Activated T-cell treated with anti-CD3 and anti-CD28 coated beads, Interleukin-2, amount 50 U/mL, for 72 hours (primary cell): ENCODE results near the gene PAM. TPM values are rescaled to one million over a fixed set of nuclear protein-coding genes. Genes with fewer than 3 reads are reported as not detected.

Source experiments
- ATAC-seq, 2 donors: fragments of 150-1000 bp; cut with Tn5 transposase; replicated peaks in 1 of 2; 2 replicates each; pipeline ENCODE4 v1.10.0; 2021; ENCODE audit warnings: moderate library complexity in 2 of 2, mild to moderate bottlenecking in 1 of 2
- DNase-seq, 2 donors: peaks; one replicate each; pipeline ENCODE4 v3.0.0; 2021 to 2022; ENCODE audit warnings: mixed read lengths in 1 of 2
- H3K27ac Mint-ChIP-seq: one replicate; pipeline ENCODE4 v1.8.0; 2022; ENCODE audit warnings: mild to moderate bottlenecking, moderate library complexity, mixed read lengths
- H3K27me3 Mint-ChIP-seq: one replicate; pipeline ENCODE4 v1.8.0; 2022; ENCODE audit warnings: low read depth, mixed read lengths
- H3K36me3 Mint-ChIP-seq, 2 donors: one replicate each; pipeline ENCODE4 v1.8.0; 2022; ENCODE audit warnings: mixed read lengths in 2 of 2, mild to moderate bottlenecking in 1 of 2; ENCODE audit not compliant: insufficient read depth in 2 of 2
- H3K4me1 Mint-ChIP-seq: one replicate; pipeline ENCODE4 v1.8.0; 2022; ENCODE audit warnings: low read depth, mixed read lengths
- H3K4me3 Mint-ChIP-seq, 2 donors: one replicate each; pipeline ENCODE4 v1.8.0; 2022; ENCODE audit warnings: mild to moderate bottlenecking in 2 of 2, mixed read lengths in 2 of 2, moderate library complexity in 2 of 2
- H3K9me3 Mint-ChIP-seq, 2 donors: one replicate each; pipeline ENCODE4 v1.8.0; 2022; ENCODE audit warnings: mixed read lengths in 2 of 2
- total RNA-seq, 2 donors: library from RNA; stranded (reverse); gene quantifications; one replicate each; pipeline ENCODE4 v1.2.3, GENCODE V29; 2022

The PAM gene
- total RNA-seq, 2 donors from 2014 or later = 41.7 to 56.6 TPM

DNA sequence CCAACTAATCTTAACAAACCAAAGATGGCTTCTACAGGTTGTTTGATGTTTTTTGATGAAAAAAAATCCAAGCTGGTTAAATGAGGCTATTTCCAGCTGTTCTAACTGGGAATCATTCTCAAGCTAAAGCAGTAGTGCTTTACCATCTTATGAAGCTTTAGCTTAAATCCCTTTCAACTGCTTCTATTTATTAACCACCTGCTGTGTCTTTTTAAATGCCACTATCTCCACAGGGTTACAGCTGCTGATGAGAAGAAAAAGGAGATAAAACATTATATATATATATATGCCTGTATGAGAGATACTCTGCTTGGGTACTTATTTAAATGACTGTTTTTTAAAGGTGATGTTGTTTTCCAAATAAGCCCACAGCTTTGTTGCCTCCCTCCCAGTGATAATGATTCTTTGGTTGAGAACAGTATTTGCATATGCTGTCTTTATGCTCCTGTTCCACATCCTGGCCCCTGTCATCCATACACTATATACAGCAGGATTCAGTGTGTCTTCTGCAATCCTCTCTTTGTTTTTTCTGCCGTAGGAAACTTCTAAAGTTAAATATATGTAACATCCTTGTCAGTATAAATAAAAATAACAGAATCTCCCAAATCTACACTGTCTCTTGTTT is 164.0 kb downstream of the PAM start:
- DNase-seq = no peak
- ATAC-seq = no peak
- H3K36me3 Mint-ChIP-seq = no peaks in the 10 kb centered on the region

DNA sequence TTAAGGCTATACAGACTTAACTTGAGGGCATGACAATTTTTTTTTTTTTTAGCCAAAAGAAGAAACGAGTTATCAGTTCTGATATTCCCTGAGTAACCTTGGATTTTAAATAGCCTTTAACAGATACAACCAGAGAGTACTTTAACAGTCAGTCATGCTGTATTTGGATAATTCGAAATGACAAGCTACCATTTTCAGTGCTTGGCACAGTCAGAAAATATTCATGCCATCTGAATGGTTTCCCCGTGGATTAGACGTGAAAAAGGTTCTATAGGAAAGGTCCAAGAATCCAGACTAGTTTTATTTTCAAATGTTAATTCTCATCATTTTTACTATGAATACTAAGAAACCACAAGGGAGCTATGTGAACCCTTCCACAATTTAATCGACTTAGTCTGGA is 165.7 kb downstream of the PAM start:
- ATAC-seq = no peak
- no peaks in the 10 kb centered on the region for H3K4me1 Mint-ChIP-seq

More for the DNA sequence above, 164.0 kb downstream of the PAM start:
- H3K9me3 Mint-ChIP-seq = no peaks in the 10 kb centered on the region
- H3K4me3 Mint-ChIP-seq = no peak overlapping the region
- H3K27me3 Mint-ChIP-seq = no peaks in the 10 kb centered on the region
- H3K4me1 Mint-ChIP-seq = no peaks in the 10 kb centered on the region
- no peak overlapping the region for H3K27ac Mint-ChIP-seq

DNA sequence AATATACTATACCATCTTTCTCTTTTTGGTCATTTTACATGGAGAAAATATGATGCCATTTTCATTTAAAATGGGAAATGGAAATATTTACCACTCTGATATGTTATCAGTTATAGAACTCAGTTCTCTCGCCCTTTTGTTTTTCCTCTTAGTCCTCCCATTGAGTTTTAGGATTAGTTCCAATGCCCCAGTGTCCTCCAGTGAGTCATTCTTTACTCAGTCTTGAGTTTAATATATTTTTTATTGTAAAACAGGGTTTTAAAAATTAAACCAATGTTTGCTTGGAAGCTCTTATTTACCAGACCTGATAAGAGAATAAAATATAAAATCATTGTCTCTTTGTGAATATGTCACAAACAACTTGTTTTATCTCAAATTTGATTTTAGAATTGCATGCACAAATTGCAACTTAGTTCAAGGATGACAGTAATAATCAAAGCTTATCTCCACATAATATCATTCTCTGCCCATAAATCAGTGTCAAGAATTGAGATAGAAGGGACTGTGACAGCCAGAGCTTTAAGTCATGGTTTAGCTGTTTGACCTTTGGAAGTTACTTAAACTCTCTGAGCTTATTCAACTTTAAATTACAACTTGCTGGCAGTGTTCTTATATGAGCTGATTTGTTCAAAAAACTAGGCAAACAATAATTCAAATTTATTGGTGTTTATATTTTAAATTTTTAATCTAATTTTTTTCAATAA is 166.4 kb downstream of the PAM start:
- Mint-ChIP-seq H3K4me1 (no peaks in the 10 kb centered on the region), H3K27me3 (no peaks in the 10 kb centered on the region), H3K27ac (no peak overlapping the region), H3K9me3 (no peaks in the 10 kb centered on the region), H3K4me3 (no peak overlapping the region), H3K36me3 (no peaks in the 10 kb centered on the region)
- ATAC-seq = no peak
- no peak for DNase-seq

More for the DNA sequence above, 165.7 kb downstream of the PAM start:
- H3K4me3 Mint-ChIP-seq = no peak overlapping the region
- H3K27me3 Mint-ChIP-seq = no peaks in the 10 kb centered on the region
- H3K27ac Mint-ChIP-seq = no peak overlapping the region
- H3K9me3 Mint-ChIP-seq = no peaks in the 10 kb centered on the region
- no peaks in the 10 kb centered on the region for H3K36me3 Mint-ChIP-seq
- no peak for DNase-seq

DNA sequence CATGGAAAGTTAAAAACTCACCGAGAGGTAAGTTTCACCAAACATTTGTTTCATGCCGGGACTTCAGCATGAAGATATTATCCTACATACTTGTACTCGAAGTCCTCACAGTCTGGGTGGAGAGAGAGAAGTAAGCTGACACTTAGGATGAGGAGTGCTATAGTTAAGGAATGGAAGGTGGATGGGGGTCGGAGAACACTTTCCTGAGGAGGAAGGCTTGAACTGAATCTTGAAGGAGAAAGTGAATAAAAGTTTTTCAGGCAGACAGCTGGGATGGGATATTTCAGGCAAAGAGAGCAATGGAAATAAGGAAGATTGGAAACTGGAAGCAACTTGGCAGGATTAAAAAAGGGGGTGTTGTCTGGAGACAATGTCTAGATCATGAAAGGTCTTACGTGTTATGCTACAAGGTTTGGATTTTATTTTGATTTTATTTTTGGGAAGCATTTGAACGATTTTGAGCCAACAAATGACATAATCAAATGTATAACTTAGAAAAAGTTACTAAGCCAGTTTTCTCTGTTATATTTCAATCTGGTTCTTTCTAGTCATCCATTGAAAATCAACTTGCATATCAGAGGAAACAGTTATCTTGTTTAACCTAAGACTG is 167.1 kb downstream of the PAM start:
- ATAC-seq = no peak
- Mint-ChIP-seq H3K9me3 (no peaks in the 10 kb centered on the region), H3K27ac (no peak overlapping the region), H3K4me3 (no peak overlapping the region), H3K4me1 (no peaks in the 10 kb centered on the region), H3K36me3 (no peaks in the 10 kb centered on the region), H3K27me3 (no peaks in the 10 kb centered on the region)
- DNase-seq = no peak

DNA sequence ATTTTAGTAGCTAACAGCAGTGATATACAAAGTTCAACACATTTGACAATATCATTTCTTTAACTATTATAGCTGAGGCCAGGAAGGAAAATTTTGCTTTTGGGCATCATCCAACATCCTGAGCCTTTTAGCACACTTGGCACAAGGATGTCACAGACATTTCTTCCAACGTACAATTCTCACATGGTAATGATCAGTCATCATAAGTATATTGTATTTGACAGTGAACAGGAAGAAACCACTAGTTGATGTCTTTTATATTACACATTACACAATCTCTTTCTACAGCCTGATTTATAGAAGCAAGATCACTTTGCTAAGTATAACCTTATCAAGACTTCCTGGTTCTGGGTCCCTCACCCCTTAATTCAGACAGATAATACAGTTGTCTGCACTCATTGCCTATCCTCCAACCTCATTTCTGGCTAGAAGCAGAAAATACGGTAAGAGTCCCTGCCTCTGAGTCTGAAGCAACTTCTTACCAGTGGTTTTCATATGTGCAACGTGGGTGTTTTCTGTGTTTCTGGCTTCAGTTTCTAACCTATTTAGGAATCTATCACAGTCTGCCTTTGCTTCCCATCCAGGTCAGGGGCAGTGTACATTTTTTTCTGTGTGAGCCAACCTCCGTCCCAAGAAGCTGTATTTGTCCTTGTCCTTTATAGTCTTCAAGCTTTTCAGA is 167.8 kb downstream of the PAM start:
- Mint-ChIP-seq H3K9me3 (no peaks in the 10 kb centered on the region), H3K27ac (no peak overlapping the region), H3K4me1 (no peaks in the 10 kb centered on the region), H3K36me3 (no peaks in the 10 kb centered on the region), H3K27me3 (no peaks in the 10 kb centered on the region), H3K4me3 (no peak overlapping the region)
- ATAC-seq (no peak), DNase-seq (no peak)

DNA sequence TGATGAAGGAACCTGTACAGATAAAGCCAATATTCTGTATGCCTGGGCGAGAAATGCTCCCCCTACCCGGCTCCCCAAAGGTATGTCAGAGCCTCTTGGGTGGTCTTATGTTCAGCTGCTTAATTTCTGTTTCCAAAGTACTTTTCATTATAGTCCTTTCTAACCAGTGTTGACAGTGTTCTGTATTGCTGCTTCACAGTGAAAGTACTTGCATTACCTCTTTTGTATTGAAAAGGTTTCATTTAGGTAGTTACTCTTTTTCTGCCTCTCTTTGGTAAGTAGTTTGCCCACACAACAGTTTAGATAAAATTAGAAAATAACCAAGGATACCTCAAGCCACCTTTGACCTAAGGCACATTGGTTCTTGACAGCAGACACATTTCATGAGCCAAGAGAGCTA is 169.9 kb downstream of the PAM start:
- no peak for ATAC-seq

DNA sequence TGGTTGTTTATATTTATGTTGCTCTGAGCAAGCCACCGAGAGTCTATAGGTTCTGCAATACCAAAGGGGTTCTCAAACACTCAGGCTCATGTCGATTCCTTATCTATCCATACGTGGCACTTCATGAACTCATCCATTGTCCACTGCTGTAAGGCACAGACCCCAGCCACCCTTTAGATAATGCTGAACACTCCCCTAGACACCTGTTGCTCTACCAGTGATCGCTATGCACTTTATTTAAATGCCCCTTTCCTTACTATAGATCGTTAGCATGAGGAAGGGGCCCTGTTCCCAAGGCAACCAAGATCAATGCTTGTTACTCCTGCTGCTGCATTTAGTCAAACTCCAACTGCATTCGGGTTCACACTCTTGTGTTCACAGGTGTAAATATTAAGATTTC is 171.9 kb downstream of the PAM start:
- Mint-ChIP-seq H3K9me3 (no peaks in the 10 kb centered on the region), H3K36me3 (no peaks in the 10 kb centered on the region), H3K4me1 (no peaks in the 10 kb centered on the region), H3K27ac (no peak overlapping the region), H3K27me3 (no peaks in the 10 kb centered on the region), H3K4me3 (no peak overlapping the region)
- DNase-seq (no peak), ATAC-seq (no peak)

More for the DNA sequence above, 169.9 kb downstream of the PAM start:
- Mint-ChIP-seq H3K9me3 (no peaks in the 10 kb centered on the region), H3K4me1 (no peaks in the 10 kb centered on the region), H3K27me3 (no peaks in the 10 kb centered on the region), H3K27ac (no peak overlapping the region), H3K36me3 (no peaks in the 10 kb centered on the region), H3K4me3 (no peak overlapping the region)
- DNase-seq = no peak

DNA sequence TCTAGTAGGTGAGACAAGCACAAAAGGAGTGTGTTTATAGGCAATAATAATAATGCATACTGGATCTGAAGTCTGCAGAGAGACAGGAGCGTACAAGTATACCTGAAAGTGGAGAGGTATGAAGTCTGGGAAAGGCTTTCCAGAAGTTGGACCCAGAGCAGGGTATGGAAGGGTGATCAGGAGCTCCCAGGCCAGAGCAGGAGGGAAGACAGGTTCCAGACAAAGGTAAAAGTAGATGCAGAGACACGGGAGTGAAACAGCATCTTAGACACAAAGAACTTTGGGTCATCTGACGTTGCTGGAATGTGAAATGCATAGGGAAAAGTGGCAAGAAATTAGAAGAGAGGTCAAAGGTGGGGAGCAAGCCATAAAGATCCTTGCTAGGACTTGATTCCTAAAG is 175.1 kb downstream of the PAM start:
- ATAC-seq = no peak
- H3K27ac Mint-ChIP-seq = no peak overlapping the region
- DNase-seq = no peak
- no peaks in the 10 kb centered on the region for H3K4me1 Mint-ChIP-seq
- H3K9me3 Mint-ChIP-seq = no peaks in the 10 kb centered on the region
- H3K36me3 Mint-ChIP-seq = peaks cover 0 to 3% of the 10 kb centered on the region in 2 donors
- H3K27me3 Mint-ChIP-seq = no peaks in the 10 kb centered on the region
- no peak overlapping the region for H3K4me3 Mint-ChIP-seq

DNA sequence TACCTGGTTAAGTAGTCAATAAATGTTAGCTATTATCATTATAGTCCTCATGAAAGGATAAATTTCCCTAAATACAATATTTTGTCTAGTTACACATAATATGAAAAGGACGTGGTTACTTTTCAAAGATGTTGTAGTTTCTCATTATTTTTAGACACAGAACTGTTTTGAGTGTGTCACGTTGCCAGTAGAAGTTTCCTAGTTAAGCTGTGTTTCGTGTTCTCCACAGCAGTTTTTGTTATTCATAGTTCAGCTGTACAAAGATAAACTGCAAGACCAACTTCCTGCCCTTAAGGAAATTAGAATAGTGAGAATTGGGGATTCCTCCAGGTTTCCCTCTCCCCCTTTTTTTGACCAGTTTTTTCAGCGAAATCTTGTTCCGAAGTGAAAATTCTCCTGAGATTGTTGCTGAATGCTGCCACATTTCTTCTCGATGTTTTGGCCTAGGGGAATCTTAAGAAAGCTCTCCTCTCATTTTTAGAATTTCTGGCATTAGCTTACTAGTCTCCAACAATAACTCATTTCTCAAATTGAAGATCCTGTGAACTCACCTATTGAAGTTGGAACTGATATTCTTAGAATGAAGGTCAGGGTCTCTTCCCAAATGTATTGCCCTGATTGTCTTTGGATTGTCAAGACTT is 176.1 kb downstream of the PAM start:
- H3K9me3 Mint-ChIP-seq = no peaks in the 10 kb centered on the region
- no peak overlapping the region for H3K4me3 Mint-ChIP-seq
- no peaks in the 10 kb centered on the region for H3K4me1 Mint-ChIP-seq
- H3K36me3 Mint-ChIP-seq = peaks cover 0 to 3% of the 10 kb centered on the region in 2 donors
- no peak for ATAC-seq
- no peak overlapping the region for H3K27ac Mint-ChIP-seq
- no peak for DNase-seq
- no peaks in the 10 kb centered on the region for H3K27me3 Mint-ChIP-seq

DNA sequence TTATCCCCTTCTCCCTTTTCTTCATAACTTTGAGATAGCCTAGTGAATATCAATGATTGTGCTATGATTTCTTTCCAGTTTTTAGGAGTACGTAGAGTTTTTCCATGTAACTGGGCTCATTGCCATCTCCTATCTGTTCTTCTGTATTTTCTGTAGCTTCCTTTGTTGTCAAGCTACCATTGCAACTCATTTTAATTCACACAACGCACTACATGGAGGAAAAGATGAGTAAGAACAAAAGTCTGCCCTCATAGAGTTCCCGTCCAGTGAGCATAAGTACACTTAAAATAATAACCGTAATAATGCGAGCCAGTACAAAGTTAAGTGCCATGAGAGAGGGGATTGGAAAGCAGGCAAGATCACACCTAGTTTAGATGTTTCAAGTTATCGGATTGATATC is 177.7 kb downstream of the PAM start:
- ATAC-seq (no peak), DNase-seq (no peak)
- Mint-ChIP-seq H3K4me1 (no peaks in the 10 kb centered on the region), H3K9me3 (no peaks in the 10 kb centered on the region), H3K4me3 (no peak overlapping the region), H3K36me3 (peaks cover 0 to 3% of the 10 kb centered on the region in 2 donors), H3K27me3 (no peaks in the 10 kb centered on the region), H3K27ac (no peak overlapping the region)

DNA sequence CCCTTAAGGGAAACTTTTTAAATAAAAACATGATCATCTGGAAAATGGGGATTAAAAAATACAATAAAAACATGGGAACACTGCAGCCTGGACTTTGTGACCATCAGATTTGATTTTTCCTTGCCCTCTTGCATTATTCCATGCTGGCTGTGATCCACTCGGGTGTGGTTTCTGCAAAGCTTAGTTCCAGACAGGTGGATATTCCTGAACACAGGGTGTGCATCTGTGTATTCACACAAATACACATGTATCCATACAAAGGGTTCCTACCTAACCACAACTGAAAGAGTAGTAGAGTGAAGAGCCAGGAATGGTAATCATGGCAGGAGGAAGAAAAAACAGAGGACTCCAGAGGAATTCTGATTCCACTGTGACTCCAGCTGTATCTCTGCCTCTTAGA is 178.2 kb downstream of the PAM start:
- H3K36me3 Mint-ChIP-seq = peaks cover 0 to 3% of the 10 kb centered on the region in 2 donors

DNA sequence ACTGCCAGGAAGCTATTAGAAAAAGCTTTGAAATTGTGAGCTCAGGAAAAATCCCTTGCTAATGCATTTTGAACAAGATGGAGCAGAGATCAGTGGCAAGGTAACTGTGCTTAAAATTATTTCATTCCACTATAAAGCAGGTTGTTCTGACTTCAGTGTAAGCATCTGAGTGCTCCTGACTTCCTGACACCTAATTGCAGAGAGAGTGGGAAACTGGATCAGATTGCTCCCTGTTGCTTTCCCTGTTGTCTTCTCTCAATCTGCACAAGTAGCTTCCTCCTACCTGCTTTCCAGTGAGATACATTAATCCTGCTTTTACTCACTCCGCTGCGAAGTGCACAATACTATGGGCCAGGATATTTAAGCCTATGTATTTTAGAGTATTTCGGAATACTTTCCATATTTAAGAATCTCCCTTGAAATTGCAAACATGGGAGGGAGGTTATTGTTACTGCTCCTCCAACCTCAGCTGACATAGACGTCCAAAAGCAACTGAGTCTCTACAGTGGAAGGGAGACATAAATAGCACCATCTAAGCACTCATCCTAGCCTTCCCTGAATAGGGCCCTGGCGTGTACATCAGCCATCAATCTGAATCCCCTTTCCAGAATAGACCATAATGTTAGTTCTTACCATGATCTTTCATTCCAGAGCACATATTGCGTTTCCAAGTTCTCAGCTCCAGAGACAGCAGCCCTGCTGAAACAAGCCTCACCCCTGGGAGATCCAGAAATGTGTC is 178.8 kb downstream of the PAM start:
- DNase-seq = no peak
- no peak overlapping the region for H3K27ac Mint-ChIP-seq
- ATAC-seq = no peak
- H3K36me3 Mint-ChIP-seq = peaks cover 0 to 3% of the 10 kb centered on the region in 2 donors
- H3K9me3 Mint-ChIP-seq = no peaks in the 10 kb centered on the region
- no peaks in the 10 kb centered on the region for H3K27me3 Mint-ChIP-seq
- H3K4me1 Mint-ChIP-seq = no peaks in the 10 kb centered on the region
- no peak overlapping the region for H3K4me3 Mint-ChIP-seq

More for the DNA sequence above, 178.2 kb downstream of the PAM start:
- H3K27ac Mint-ChIP-seq = no peak overlapping the region
- no peaks in the 10 kb centered on the region for H3K9me3 Mint-ChIP-seq
- H3K4me1 Mint-ChIP-seq = no peaks in the 10 kb centered on the region
- no peaks in the 10 kb centered on the region for H3K27me3 Mint-ChIP-seq
- ATAC-seq = no peak
- no peak for DNase-seq
- H3K4me3 Mint-ChIP-seq = no peak overlapping the region
